ENCODE data around the gene SULT4A1. TPM values are rescaled to one million over a fixed set of nuclear protein-coding genes. Genes with fewer than 3 reads are reported as not detected.

Gene SULT4A1, protein sequence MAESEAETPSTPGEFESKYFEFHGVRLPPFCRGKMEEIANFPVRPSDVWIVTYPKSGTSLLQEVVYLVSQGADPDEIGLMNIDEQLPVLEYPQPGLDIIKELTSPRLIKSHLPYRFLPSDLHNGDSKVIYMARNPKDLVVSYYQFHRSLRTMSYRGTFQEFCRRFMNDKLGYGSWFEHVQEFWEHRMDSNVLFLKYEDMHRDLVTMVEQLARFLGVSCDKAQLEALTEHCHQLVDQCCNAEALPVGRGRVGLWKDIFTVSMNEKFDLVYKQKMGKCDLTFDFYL
- total RNA-seq (2022; extraction: Qiagen RNA extraction; ENCODE audit: low read depth) = not detected in 5 replicates

DNA sequence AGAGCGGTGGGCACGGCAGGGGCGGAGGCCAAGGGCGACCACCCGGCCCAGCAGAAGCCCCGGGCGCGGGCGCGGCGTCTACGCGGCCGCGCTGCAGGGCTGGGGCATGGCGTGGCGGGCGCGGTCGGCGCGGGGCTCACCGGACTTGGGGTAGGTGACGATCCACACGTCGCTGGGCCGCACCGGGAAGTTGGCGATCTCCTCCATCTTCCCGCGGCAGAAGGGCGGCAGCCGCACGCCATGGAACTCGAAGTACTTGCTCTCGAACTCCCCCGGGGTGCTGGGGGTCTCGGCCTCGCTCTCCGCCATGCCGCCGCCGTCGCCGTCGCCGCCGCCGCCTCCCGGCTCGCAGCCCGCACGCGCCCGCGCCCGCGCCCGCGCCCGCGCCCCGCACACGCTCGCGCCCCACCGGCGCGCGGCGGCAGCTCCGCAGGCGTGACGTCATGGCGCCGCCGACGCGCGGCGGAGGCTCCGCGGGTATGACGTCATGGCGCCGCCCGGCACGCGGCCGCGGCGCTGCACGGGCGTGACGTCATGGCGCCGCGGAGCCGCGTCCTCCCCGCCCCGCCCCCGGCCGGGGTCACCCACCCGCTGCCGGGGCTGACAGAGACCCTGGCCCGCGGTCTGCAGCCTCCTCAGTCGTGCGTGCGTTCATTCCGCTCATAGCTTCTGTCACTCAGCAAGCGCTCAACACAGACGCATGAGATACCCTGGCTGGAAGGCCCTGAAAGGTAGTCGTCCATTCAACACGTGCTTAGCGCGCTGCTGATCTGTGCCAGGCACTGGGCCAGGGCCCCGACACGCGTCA is at the start of gene SULT4A1:
SULT4A1 (minus strand) TSS at position 440 of the 808 bp plus-strand sequence; CDS start at position 309, 131 bp downstream.

DNA sequence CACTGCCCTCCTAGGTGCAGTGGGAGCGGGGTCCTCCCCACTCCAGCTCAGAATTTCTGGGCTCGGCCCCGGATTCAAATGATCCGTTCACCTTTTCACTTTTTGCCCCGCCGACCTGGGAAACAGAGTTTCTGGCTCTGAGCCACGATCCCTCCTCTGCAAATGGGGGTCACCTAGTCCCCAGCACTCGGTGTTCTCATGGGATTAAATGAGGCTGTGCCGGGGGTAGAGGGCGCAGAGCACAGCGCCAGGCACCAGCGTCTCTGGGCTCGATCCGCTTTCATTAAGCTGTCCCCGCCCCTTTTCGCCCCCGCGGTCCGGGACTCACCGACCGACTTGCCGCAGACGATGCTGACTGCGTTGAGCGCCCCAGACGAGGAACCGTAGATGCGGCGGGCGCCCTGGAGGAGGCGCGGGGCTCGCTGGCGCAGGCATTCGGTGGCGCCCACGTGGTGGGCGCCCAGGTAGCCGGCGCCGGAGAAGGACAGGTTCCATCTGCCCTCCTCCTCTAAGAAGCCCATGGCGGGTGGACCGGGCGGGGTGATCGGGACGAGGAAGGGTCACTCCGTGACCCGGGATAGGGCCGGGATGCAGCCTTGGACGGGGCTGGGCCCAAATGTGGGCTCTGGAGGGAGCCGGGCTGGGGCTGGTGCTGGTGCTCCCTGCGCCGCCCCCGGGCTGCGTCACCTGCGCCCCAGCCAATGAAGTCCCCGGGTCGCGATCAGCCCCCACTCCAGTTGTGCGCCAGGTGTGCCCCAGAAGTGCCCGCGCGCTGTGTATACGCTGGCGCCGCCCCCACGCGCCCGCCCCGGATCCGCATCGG is 29.3 kb upstream of the SULT4A1 start, which contains the start of gene PNPLA5:
PNPLA5 (minus strand) TSS at position 654 of the 823 bp plus-strand sequence; CDS start at position 521, 133 bp downstream.

DNA sequence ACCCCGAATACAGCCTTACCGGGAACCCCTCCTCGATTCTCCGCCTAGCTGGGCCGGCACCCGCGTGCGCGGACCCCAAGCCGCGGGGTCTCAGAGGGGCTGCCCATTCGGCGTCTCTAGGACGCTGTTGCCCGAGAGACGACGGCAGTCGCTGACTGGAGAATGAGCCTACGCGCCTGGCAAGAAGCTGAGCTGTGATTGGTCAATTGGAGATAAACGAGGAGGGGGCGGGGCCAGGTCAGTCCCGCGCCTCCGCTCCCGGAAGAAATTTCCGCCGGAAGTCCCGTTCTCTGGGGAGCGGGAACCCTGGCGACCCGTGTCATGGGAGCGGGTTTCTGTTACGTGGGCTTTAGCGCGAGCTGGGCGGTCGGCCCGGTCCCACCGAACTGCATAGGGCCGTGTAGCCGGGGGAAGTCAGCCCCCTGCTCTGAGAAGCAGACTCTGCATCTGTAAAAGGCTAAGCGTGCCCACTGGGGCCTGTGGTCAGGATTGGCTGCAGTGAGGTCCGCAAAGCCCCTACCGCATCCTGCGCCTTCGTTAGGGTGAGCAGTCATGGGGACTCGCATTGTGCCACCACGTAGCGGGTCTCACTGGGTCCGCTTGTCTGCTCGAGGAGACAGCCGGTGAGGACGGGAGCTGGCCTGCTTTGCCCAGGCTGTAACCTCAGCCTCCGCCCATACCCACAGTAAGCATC is 50.0 kb downstream of the SULT4A1 start, which contains the start of gene EFCAB6:
EFCAB6 (minus strand) TSS at position 157 of the 694 bp plus-strand sequence. CDS start 29,987 bp downstream, outside the sequence.

Other genes starting within 250 kb of the SULT4A1 start
- gene EFCAB6, start 50.2 kb downstream of the SULT4A1 start, total RNA-seq (2022; extraction: Qiagen RNA extraction; ENCODE audit: low read depth) = 0.33 to 0.49 TPM (median 0.46 TPM) in 5 replicates
- gene PNPLA5, start 29.5 kb upstream of the SULT4A1 start, total RNA-seq (2022; extraction: Qiagen RNA extraction; ENCODE audit: low read depth) = 0.04 to 0.05 TPM in 2 of 5 replicates, not detected in the others
- 0.80 to 1.3 TPM (median 0.94 TPM) in 5 replicates for gene PNPLA3, start 61.3 kb upstream of the SULT4A1 start, total RNA-seq (2022; extraction: Qiagen RNA extraction; ENCODE audit: low read depth)
- gene SAMM50, start 92.9 kb upstream of the SULT4A1 start, total RNA-seq (2022; extraction: Qiagen RNA extraction; ENCODE audit: low read depth) = 43.6 to 49.2 TPM (median 47.3 TPM) in 5 replicates
- 37.1 to 42.5 TPM (median 40.4 TPM) in 5 replicates for gene PARVB, start 161.8 kb upstream of the SULT4A1 start, total RNA-seq (2022; extraction: Qiagen RNA extraction; ENCODE audit: low read depth)

Data from A549 treated with DMSO at 1 μM for 4 hours (cell line).